ENCODE results near the gene CCDC154. TPM values are rescaled to one million over a fixed set of nuclear protein-coding genes. Genes with fewer than 3 reads are reported as not detected.

CCDC154 gene
- total RNA-seq, 1 donor from 2014 or later = under 0.01 TPM

GRCh38 chr16:1454561-1454960 lies 10.2 kb upstream of the CCDC154 start:
- TF ChIP-seq CTCF (IDR thresholded peaks at IDR 0.05; ENCODE audit: insufficient read depth, low read length, severe bottlenecking) = no peak
- Histone ChIP-seq H3K4me3 (ENCODE audit: low read depth, low read length) (no peak overlapping the region), H3K27me3 (ENCODE audit: control insufficient read depth, insufficient read depth, low read length) (no peaks in the 10 kb centered on the region), H3K36me3 (ENCODE audit: control insufficient read depth, insufficient read depth, low read length) (peaks cover 6% of the 10 kb centered on the region)
- DNase-seq (ENCODE audit: low read depth) (no peak), FAIRE-seq (no peak)

GRCh38 chr16:1453316-1453715 lies 9.0 kb upstream of the CCDC154 start:
- H3K27me3 ChIP-seq (ENCODE audit: control insufficient read depth, insufficient read depth, low read length) = no peaks in the 10 kb centered on the region
- peaks cover 8% of the 10 kb centered on the region for H3K36me3 ChIP-seq (ENCODE audit: control insufficient read depth, insufficient read depth, low read length)
- no peak for TF ChIP-seq CTCF (IDR thresholded peaks at IDR 0.05; ENCODE audit: insufficient read depth, low read length, severe bottlenecking)
- FAIRE-seq (no peak), DNase-seq (ENCODE audit: low read depth) (no peak)
- no peak overlapping the region for H3K4me3 ChIP-seq (ENCODE audit: low read depth, low read length)

GRCh38 chr16:1452530-1452929 lies 8.2 kb upstream of the CCDC154 start:
- peaks cover 11% of the 10 kb centered on the region for H3K36me3 ChIP-seq (ENCODE audit: control insufficient read depth, insufficient read depth, low read length)
- no peak overlapping the region for H3K4me3 ChIP-seq (ENCODE audit: low read depth, low read length)
- H3K27me3 ChIP-seq (ENCODE audit: control insufficient read depth, insufficient read depth, low read length) = no peaks in the 10 kb centered on the region
- no peak for TF ChIP-seq CTCF (IDR thresholded peaks at IDR 0.05; ENCODE audit: insufficient read depth, low read length, severe bottlenecking)
- DNase-seq (ENCODE audit: low read depth) = no peak
- no peak for FAIRE-seq

GRCh38 chr16:1451702-1452392 lies 7.5 kb upstream of the CCDC154 start:
- H3K36me3 ChIP-seq (ENCODE audit: control insufficient read depth, insufficient read depth, low read length) = peaks cover 9% of the 10 kb centered on the region
- H3K27me3 ChIP-seq (ENCODE audit: control insufficient read depth, insufficient read depth, low read length) = no peaks in the 10 kb centered on the region
- no peak overlapping the region for H3K4me3 ChIP-seq (ENCODE audit: low read depth, low read length)
- DNase-seq (ENCODE audit: low read depth) (no peak), FAIRE-seq (no peak)
- TF ChIP-seq CTCF (IDR thresholded peaks at IDR 0.05; ENCODE audit: insufficient read depth, low read length, severe bottlenecking) = no peak

GRCh38 chr16:1450841-1451240 lies 6.5 kb upstream of the CCDC154 start:
- Histone ChIP-seq H3K36me3 (ENCODE audit: control insufficient read depth, insufficient read depth, low read length) (peaks cover 10% of the 10 kb centered on the region), H3K4me3 (ENCODE audit: low read depth, low read length) (no peak overlapping the region), H3K27me3 (ENCODE audit: control insufficient read depth, insufficient read depth, low read length) (no peaks in the 10 kb centered on the region)
- TF ChIP-seq CTCF (IDR thresholded peaks at IDR 0.05; ENCODE audit: insufficient read depth, low read length, severe bottlenecking) = no peak
- no peak for FAIRE-seq
- no peak for DNase-seq (ENCODE audit: low read depth)

- Histone ChIP-seq H3K36me3 (ENCODE audit: control insufficient read depth, insufficient read depth, low read length) (peaks cover 10% of the 10 kb centered on the region), H3K27me3 (ENCODE audit: control insufficient read depth, insufficient read depth, low read length) (no peaks in the 10 kb centered on the region), H3K4me3 (ENCODE audit: low read depth, low read length) (no peak overlapping the region)
- FAIRE-seq (no peak), DNase-seq (ENCODE audit: low read depth) (no peak)
- TF ChIP-seq CTCF (IDR thresholded peaks at IDR 0.05; ENCODE audit: insufficient read depth, low read length, severe bottlenecking) = no peak
These were observed 5.9 kb upstream of the CCDC154 start for GRCh38 chr16:1450218-1450617.

Data from bronchial epithelial cell (primary cell).